Urothelium cell line (cell line): Measurements from ENCODE around the gene TEX2.

Source experiments
- DNase-seq: peaks from one replicate; pipeline ENCODE4 v3.0.0; 2011; ENCODE audit warnings: low spot score, mixed read lengths
- FAIRE-seq: peaks from 2 replicates; lab custom pipeline; 2011; peaks lifted over from hg19 to GRCh38; lab: Jason Lieb, UNC

Gene TEX2

GRCh38 chr17:64165347-64165746 is 97.7 kb downstream of the TEX2 start:
- DNase-seq (no peak), FAIRE-seq (no peak)

- DNase-seq (no peak), FAIRE-seq (no peak)
Measured at GRCh38 chr17:64164596-64165285, 98.3 kb downstream of the TEX2 start.

GRCh38 chr17:64163468-64163867 is 99.6 kb downstream of the TEX2 start:
- DNase-seq (no peak), FAIRE-seq (peak; percentile 20)

GRCh38 chr17:64162554-64162953 is 100.5 kb downstream of the TEX2 start:
- no peak for DNase-seq
- no peak for FAIRE-seq

GRCh38 chr17:64161380-64162176 is 101.5 kb downstream of the TEX2 start:
- DNase-seq = no peak
- no peak for FAIRE-seq

- DNase-seq (no peak), FAIRE-seq (no peak)
Measured at GRCh38 chr17:64160378-64160777, 102.7 kb downstream of the TEX2 start.

- DNase-seq (no peak), FAIRE-seq (no peak)
Measured at GRCh38 chr17:64158831-64159590, 104.0 kb downstream of the TEX2 start.

GRCh38 chr17:64158406-64158805 is 104.7 kb downstream of the TEX2 start:
- DNase-seq (no peak), FAIRE-seq (no peak)

GRCh38 chr17:64157669-64158180 is 105.3 kb downstream of the TEX2 start:
- DNase-seq (no peak), FAIRE-seq (no peak)

- DNase-seq = no peak
Measured at GRCh38 chr17:64156670-64157069, 106.4 kb downstream of the TEX2 start.

GRCh38 chr17:64155751-64156544 is 107.1 kb downstream of the TEX2 start:
- FAIRE-seq = no peak
- DNase-seq = no peak

More at GRCh38 chr17:64156670-64157069, 106.4 kb downstream of the TEX2 start:
- FAIRE-seq = no peak

GRCh38 chr17:64155129-64155528 is 107.9 kb downstream of the TEX2 start:
- FAIRE-seq = no peak
- no peak for DNase-seq

- FAIRE-seq (peak; percentile 66), DNase-seq (no peak)
Measured at GRCh38 chr17:64154717-64155116, 108.3 kb downstream of the TEX2 start.

GRCh38 chr17:64154313-64154695 is 108.8 kb downstream of the TEX2 start:
- no peak for DNase-seq
- FAIRE-seq = no peak

GRCh38 chr17:64153565-64154312 is 109.3 kb downstream of the TEX2 start:
- no peak for FAIRE-seq

GRCh38 chr17:64152428-64153125 is 110.5 kb downstream of the TEX2 start:
- DNase-seq = no peak
- FAIRE-seq = no peak

More at GRCh38 chr17:64153565-64154312, 109.3 kb downstream of the TEX2 start:
- no peak for DNase-seq

- no peak for DNase-seq
- no peak for FAIRE-seq
Measured at GRCh38 chr17:64151016-64151368, 112.1 kb downstream of the TEX2 start.

- DNase-seq (no peak), FAIRE-seq (no peak)
Measured at GRCh38 chr17:64150237-64151015, 112.6 kb downstream of the TEX2 start.
